ENCODE measurements around the gene CSF1. TPM values are rescaled to one million over a fixed set of nuclear protein-coding genes. Genes with fewer than 3 reads are reported as not detected.

Gene CSF1
- total and polyA plus RNA-seq, 2 donors (not counting 3 experiments of a cell fraction or from before 2014, with no cell fraction given) = 24.5 to 28.9 TPM

- no TSS peak for BruUV-seq (replicated peaks)
- POLR2A ChIA-PET = interaction anchor here (1.5 kb wide), 1 partner anchor 69 kb away, joined by 5 read pairs; the partner anchor contains the start of gene CSF1
- Histone ChIP-seq H3K36me3 (ENCODE audit: control insufficient read depth in 2 of 2, extremely low read depth in 1 of 2, insufficient read depth in 2 of 2, low read length in 2 of 2) (no peaks in the 10 kb centered on the region), H3K9ac (replicated peaks; ENCODE audit: extremely low read depth, insufficient read depth, low read length) (peak overlapping the region; percentile 60), H3K9me3 (replicated peaks; ENCODE audit: control insufficient read depth, insufficient read depth, low read length) (no peaks in the 10 kb centered on the region), H3K79me2 (ENCODE audit: control insufficient read depth, insufficient read depth, low read length) (no peaks in the 10 kb centered on the region), H2AFZ (ENCODE audit: low read depth, low read length) (peak overlapping the region; percentile 35), H3K4me3 (replicated peaks in 1 of 3; ENCODE audit: insufficient read depth in 1 of 3, low read depth in 1 of 3, low read length in 3 of 3) (peak overlapping the region in 1 of 3 experiments; percentile 9), H3K9me1 (replicated peaks; ENCODE audit: control insufficient read depth, extremely low read depth, insufficient read depth, low read length) (no peaks in the 10 kb centered on the region), H3K4me2 (ENCODE audit: insufficient read depth, low read length) (peak overlapping the region; percentile 53), H4K20me1 (replicated peaks; ENCODE audit: control insufficient read depth, extremely low read depth, insufficient read depth, low read length) (no peaks in the 10 kb centered on the region), H3K4me1 (ENCODE audit: control insufficient read depth, extremely low read depth, insufficient read depth, low read length) (peaks cover 34% of the 10 kb centered on the region), H3K27me3 (ENCODE audit: control insufficient read depth in 2 of 2, insufficient read depth in 2 of 2, low read length in 2 of 2) (no peaks in the 10 kb centered on the region), H3K27ac (ENCODE audit: insufficient read depth, low read depth, low read length) (peak overlapping the region; percentile 76)
- TF ChIP-seq FOS (IDR thresholded peaks at IDR 0.05; ENCODE audit: borderline replicate concordance, insufficient read depth, low read length) (peak; percentile 82), GATA2 (IDR thresholded peaks at IDR 0.05; ENCODE audit: insufficient read depth, insufficient read length, low read depth, low read length) (peak; percentile 90), POLR2AphosphoS5 (IDR thresholded peaks at IDR 0.05; ENCODE audit: insufficient read depth, low read depth, low read length) (peak; percentile 75), CTCF (IDR thresholded peaks at IDR 0.05; ENCODE audit: extremely low read depth in 1 of 2, insufficient read depth in 1 of 2, low read depth in 1 of 2, low read length in 2 of 2) (no peak), JUN (IDR thresholded peaks at IDR 0.05; ENCODE audit: borderline replicate concordance, insufficient read depth, insufficient read length, low read depth) (peak; percentile 68), EZH2 (IDR thresholded peaks at IDR 0.05; ENCODE audit: borderline replicate concordance, low read depth, low read length, severe bottlenecking) (no peak), MYC (IDR thresholded peaks at IDR 0.05; ENCODE audit: low read depth, low read length) (no peak)
- CTCF ChIA-PET = interaction anchor here (0.6 to 12.5 kb wide), 23 partner anchors 19 to 433 kb away, joined by 3 to 807 read pairs (median 6); partner anchors contain the start of gene CSF1
- intact Hi-C loops (cut with micrococcal nuclease) (loop anchor here (1.0 to 5.0 kb wide), 3 partner anchors 47 to 187 kb away; no protein-coding TSS in a partner anchor), dilution Hi-C loops (cut with MboI; ENCODE audit: extremely low pct_ligation_motif_present, low sequenced_read_pairs) (no loop called here)
- FAIRE-seq (peak; percentile 99), DNase-seq (ENCODE audit: low read depth, low spot score) (peak; percentile 95)
Observed at GRCh38 chr1:109979489-109980091, 68.9 kb downstream of the CSF1 start.

Other genes with a start within 250 kb of the CSF1 start
- 12.0 and 21.5 TPM in 2 replicates for gene GSTM2, start 242.8 kb upstream of the CSF1 start, total RNA-seq
- 23.6 and 27.1 TPM in 2 replicates for gene GSTM2, start 242.8 kb upstream of the CSF1 start, polyA plus RNA-seq
- gene GSTM1, start 223.0 kb upstream of the CSF1 start, total RNA-seq = 35.5 TPM in 1 of 2 replicates, not detected in the other
- gene GSTM1, start 223.0 kb upstream of the CSF1 start, polyA plus RNA-seq = 0.16 TPM in 1 of 2 replicates, not detected in the other
- gene GSTM5, start 198.6 kb upstream of the CSF1 start, total RNA-seq = 0.51 and 1.6 TPM in 2 replicates
- 0.21 and 0.25 TPM in 2 replicates for gene GSTM5, start 198.6 kb upstream of the CSF1 start, polyA plus RNA-seq
- 18.5 and 27.9 TPM in 2 replicates for gene GSTM3, start 169.8 kb upstream of the CSF1 start, total RNA-seq
- gene GSTM3, start 169.8 kb upstream of the CSF1 start, polyA plus RNA-seq = 48.3 and 52.0 TPM in 2 replicates
- not detected in 2 replicates for gene EPS8L3, start 146.9 kb upstream of the CSF1 start, total RNA-seq
- gene EPS8L3, start 146.9 kb upstream of the CSF1 start, polyA plus RNA-seq = not detected in 2 replicates
- gene AHCYL1, start 73.9 kb downstream of the CSF1 start, total RNA-seq = 64.3 and 74.2 TPM in 2 replicates
- 41.6 and 49.2 TPM in 2 replicates for gene AHCYL1, start 73.9 kb downstream of the CSF1 start, polyA plus RNA-seq
- gene STRIP1, start 123.8 kb downstream of the CSF1 start, total RNA-seq = 38.9 and 42.1 TPM in 2 replicates
- gene STRIP1, start 123.8 kb downstream of the CSF1 start, polyA plus RNA-seq = 26.2 and 26.9 TPM in 2 replicates
- not detected in 2 replicates for gene ALX3, start 159.8 kb downstream of the CSF1 start, total RNA-seq
- not detected in 2 replicates for gene ALX3, start 159.8 kb downstream of the CSF1 start, polyA plus RNA-seq
- not detected in 2 replicates for gene UBL4B, start 201.6 kb downstream of the CSF1 start, total RNA-seq
- not detected in 2 replicates for gene UBL4B, start 201.6 kb downstream of the CSF1 start, polyA plus RNA-seq
- gene SLC6A17, start 239.6 kb downstream of the CSF1 start, total RNA-seq = 0.05 TPM in 1 of 2 replicates, not detected in the other
- 0.02 and 0.03 TPM in 2 replicates for gene SLC6A17, start 239.6 kb downstream of the CSF1 start, polyA plus RNA-seq